Embryonic facial prominence (tissue), 1 donor: ENCODE measurements around the gene SPEM3.
A peak's percentile ranks its signal among the peaks of the same experiment; 100 is the strongest.

Experiments
- DNase-seq: peaks from one replicate; pipeline ENCODE4 v3.0.0-alpha.2; 2016; ENCODE audit errors: extremely low spot score

SPEM3 gene

DNA sequence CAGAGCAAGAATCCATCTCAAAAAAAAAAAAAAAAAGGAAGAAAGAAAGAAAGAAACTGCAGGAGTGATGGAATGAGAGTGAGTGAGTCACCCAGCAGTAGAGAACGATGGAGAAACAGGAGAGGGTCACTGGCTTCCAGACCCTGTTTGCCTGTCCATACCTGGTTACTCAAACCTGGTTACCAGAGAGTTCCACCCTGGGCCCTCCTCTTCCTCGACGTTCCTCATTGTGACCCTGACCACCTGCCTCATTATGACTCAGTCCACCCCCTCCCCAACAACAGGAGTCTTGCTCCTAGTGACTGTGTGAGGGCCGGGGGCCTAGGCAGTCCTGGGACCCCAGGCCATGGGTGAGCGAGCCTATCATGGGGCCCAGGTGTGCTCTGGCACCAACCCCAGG is at the start of gene SPEM3:
TSS of gene SPEM3 (plus strand) at position 301 of the 400 bp plus-strand sequence. CDS start at position 347, 46 bp downstream.
- no peak for DNase-seq

DNA sequence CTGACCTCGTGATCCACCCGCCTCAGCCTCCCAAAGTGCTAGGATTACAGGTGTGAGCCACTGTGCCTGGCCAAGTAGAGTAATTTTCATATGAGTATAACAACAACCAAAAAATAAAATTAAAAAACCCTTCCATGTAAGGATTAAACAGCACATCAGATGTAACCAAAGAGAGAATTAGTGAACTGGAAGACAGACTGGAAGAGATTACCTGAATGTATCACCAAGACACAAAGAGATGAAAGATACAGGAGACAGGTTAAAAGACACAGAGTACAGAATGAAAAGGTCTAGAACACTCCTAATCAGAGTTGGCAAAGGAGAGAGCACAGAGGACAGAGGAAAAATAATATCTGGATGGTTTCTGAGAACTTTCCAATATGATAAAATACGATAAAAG is 49.5 kb upstream of the SPEM3 start:
- no peak for DNase-seq

DNA sequence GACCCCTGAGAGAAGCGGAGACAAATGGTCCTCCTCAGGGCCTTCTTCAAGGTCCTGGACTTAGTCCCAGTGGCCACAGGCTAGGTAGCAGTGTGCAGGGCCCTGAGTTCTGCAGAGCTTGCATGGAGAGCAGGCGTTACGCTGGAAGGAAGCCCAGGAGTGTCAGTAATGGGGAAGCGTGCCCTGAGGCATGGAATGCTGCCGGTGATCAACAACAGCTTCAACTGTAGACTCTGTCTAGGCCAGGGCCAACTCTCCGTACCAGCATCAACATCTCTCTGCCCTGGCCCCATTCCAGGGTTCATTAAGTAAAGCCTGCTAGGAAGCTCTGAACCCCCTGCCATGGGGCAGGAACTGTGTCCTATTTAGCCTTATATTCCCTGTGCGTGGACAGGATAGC is 48.3 kb upstream of the SPEM3 start:
- no peak for DNase-seq

DNA sequence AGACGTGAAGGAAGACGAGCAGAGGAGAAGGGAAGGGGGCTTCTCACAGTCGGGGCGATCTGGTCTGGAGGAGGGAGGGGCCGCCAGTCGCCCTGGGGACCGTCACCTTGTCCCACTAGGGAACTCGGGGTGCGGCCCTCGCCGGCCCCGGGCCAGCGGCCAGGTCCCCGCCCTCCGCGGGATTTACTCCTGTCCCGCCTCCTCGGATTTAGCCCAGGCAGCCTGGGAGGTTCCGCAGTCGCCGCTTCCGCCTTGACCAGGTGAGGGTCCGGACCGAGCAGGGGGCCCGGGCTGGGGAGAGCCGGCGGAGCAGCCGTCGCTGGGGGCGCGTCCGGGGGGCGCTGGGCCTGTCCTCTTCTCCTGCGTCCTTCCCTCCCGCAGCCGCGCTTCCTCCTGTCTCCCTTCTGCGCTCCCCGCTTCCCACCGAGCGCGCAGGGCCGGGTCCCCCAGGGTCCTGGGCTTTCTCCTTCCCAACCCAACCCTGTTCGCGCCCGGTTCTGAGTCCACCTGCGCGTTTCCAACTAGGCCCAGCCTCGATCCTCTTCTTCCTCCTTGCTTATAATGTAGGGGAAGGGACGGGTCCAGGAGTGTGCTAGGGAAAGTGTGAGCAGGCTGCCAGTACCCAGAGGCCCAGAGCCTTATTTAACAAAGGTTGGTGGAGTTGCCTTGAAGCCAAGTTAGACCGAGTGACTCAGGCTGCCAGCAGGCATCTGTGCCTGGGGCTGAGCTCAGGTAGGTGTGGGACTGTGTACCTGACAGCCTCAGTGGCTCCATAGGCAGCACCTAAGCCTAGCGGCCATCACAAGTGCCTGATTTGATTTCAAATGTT is 47.6 kb upstream of the SPEM3 start, which contains the start of gene TNK1:
TSS of gene TNK1 (plus strand) at position 235 of the 829 bp plus-strand sequence. CDS start 1,838 bp downstream, outside the sequence.
- DNase-seq = no peak

DNA sequence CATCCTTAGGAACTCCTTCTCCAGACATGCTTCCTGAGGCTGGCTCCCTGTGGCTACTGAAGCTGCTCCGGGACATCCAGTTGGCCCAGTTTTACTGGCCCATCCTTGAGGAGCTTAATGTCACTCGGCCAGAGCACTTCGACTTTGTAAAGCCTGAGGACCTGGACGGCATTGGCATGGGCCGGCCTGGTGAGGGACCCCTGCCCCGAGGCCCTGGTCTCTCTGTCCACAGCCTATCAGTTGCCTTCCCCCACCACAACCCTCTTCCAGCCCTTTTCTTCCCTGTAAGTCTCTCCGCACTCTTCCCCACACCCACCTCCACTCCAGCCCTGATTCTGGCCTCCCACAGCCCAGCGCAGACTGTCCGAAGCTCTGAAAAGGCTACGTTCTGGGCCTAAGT is 45.8 kb upstream of the SPEM3 start:
- DNase-seq = no peak

DNA sequence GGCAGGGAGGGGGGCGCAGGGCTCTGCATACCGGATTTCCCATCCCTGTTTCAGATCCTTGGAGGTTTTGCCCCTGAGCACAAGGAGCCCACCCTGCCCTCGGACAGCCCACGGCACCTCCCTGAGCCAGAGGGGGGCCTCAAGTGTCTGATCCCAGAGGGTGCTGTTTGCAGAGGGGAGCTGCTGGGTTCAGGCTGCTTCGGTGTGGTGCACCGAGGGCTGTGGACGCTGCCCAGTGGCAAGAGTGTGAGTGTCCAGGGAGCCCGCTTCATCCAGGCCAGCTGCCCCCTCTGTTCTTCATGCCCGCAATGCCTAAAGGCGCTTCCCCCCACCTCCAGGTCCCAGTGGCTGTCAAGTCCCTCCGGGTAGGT is 45.3 kb upstream of the SPEM3 start:
- DNase-seq = no peak

DNA sequence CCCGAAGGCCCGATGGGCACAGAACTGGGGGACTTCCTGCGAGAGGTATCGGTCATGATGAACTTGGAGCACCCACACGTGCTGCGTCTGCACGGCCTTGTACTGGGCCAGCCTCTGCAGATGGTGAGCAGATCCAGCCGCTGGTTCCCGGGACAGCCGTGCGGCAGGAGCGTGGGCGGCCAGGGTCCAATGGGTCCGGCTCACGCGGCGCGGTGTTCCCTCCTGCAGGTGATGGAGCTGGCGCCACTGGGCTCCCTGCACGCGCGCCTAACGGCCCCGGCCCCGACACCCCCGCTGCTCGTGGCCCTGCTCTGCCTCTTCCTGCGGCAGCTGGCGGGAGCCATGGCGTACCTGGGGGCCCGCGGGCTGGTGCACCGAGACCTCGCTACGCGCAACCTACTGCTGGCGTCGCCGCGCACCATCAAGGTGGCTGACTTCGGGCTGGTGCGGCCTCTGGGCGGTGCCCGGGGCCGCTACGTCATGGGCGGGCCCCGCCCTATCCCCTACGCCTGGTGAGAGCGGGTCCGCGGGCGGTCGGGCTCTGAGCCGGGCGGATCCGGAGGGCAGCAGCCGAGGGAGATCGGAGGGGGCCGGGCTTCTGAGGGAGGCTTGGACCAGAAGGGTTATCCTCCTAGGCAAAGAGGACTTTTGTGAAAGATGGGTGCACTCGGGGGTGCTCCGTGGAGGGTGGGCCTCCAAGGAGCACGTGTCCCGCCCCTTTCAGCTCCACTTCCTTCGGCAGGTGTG is 44.7 kb upstream of the SPEM3 start:
- no peak for DNase-seq

DNA sequence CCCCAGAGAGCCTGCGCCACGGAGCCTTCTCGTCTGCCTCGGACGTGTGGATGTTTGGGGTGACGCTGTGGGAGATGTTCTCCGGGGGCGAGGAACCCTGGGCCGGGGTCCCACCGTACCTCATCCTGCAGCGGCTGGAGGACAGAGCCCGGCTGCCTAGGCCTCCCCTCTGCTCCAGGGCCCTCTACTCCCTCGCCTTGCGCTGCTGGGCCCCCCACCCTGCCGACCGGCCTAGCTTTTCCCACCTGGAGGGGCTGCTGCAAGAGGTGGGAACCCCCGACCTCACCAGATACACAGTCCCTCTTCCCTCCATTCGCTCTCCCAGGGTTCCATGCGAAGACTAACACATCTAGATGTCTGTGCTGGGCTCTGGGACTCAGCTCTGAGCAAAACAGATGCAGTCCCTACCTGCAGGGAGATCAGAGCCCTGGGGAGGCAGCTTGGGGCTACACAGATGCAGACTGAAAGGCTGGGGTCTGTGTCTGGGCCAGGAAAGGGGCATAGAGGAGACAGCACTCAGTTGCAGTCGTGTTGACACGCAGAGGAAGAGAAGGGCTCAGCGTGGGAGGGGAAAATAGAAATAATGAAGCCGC is 44.1 kb upstream of the SPEM3 start:
- no peak for DNase-seq

DNA sequence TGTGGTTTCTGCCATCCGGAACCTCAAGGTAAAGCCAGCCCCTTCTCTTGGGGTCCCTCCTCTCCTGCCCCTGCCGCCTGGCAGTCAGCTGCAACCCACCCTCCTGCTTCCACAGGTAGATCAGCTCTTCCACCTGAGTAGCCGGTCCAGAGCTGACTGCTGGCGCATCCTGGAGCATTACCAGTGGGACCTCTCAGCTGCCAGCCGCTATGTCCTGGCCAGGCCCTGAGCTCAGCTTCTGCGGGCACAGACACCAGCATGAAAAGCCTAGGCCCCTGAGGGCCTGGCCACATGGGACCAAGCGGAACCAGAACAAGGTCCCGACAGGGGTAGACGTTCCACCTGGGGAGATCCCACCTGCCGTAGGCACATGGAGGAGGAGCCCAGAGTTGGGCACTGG is 39.8 kb upstream of the SPEM3 start:
- no peak for DNase-seq

DNA sequence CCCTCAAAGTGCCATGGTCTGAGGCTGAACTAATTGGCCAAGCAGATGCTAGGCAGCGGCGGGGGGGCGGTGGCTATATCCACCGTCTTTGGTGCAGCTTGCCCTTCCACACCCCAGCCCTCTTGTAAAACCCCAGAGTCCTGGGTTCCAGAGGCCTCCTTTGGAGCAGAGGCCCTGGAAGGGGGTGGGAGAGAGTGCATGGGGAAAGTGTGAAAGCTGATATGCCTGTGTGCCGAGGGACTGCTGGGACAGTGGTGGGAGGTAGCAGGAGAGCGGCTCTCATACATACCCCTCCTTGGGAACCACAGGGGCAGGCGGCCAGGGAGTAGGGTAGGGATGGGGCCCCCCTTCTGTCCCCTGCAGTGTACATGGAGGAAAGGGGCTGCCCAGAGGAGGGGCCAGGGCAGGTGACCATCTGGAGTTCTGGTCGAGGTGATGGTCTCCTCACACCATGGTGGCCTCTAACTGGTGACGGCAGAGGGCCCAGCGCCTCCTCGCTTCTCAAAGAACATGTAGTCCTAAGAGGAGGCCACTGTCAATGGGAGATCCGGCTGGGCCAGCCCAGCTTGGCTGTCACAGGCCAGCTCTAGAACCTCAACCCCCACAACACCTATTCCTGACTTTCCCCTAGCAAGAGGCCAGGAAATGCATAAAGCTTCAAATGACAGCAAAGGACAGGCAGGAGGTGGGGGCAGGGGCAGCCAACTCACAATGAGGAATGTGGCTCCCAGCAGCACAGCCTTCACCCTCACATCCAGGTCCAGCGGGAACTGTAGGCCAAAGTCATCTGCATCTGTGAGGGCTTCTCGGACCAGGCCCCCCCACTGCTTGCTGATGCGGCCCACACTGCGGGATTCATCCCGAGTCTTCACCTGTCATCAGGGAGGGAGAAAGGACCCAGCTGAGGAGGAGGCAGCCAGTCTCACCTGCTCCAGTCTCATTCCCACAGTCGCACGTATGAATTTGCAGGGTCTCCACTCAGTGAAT is 38.4 kb upstream of the SPEM3 start:
- no peak for DNase-seq

DNA sequence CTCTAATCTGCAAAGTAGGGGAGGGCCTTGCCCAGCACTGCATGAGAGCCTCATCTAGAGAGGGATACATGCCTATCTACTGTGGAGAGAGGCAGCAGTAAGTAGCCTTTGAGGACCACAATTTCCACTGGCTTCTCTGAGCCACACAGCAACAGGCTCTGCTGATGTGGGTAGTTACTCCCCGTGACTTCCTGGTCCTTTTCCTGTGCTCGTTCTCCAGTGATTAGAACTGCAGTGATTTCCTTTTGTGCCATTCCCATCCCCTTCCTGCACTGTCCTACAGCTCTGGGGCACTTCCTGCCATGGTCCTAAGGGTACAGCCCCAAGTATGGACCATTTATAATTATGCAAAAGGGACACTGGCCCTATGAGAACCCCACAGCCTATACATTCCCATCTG is 37.4 kb upstream of the SPEM3 start:
- DNase-seq = no peak

DNA sequence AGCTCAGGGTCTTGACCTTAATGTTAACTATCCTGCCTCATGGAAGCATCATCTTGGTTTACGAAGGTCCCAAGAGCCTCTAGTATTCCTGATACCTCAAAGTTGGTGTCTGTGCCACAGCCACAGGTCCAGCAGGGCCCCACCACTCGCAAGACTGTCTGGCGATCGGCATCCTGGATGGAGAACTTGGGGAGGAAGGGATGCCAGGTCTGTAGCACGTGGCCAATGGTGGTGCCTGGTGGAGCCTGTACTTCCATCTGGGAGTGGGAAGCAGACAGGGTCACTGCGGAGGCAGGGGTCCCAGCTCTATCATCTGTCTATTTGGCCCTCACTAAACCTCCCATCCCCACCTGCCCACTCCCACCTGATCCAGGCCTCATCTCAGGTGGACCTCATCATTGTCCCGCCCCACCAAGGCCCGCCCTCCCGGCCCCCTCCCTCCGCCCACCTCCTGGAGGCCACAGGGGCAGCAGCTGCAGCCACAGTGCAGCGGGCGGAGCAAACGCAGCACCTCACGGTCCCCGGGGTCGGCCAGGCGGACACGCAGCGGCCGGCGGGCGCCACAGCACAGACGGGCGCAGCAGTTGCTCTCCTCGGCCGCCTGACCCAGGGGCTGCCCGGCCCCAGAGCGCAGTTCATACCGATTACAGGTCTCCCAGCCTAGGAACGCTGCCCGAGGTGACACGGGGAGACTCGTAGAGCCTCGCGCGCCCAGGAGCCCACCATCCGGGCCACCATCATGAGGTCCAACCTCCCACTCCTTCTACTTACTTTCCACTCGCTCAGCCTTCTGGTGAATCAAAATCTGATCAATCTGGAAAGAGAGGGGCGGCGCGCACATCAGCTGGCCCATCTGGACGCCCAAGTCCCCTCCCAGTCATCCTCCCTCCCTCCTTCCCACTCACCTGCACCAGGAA is 35.7 kb upstream of the SPEM3 start:
- DNase-seq = no peak

DNA sequence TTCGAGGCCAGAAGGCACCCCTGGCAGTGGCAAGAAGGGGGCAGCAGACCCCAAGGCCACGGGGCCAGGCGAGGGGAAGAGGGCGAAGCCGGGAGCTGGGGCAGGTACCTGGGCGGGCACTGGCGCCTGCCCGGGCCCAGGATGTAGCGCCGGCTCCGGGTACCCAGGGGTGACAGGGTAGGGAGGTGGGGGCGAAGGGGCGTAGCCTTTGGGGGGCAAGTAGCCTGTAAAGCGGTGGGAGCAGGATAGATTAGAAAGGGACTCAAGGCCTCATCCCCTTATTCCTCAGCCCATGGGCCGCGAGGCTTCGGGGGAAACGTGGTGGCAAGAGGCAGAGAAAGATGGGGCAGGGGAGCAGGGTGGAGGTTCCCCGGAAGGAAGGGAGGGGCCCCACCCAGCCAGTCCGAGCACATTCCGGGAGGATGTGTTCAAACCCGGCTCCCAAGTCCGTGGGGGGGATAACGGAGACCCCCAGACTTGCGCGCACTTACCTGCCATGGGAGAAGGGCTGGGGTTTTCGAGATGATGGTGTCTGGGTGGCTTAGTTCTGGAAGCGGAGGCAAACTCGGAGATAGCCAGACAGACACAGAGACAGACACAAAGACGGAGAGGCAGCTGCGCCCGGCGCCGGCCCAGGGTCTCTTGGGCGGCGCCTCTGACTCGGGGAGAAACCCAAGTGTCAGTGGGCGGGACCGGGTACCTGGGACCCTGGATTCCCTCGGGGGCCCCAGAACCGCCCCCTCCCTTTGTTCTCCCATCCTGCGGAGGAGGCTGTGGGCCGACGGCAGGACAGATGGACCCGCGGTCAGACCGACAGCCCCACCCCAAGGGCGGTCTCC is 34.8 kb upstream of the SPEM3 start:
- DNase-seq = no peak

DNA sequence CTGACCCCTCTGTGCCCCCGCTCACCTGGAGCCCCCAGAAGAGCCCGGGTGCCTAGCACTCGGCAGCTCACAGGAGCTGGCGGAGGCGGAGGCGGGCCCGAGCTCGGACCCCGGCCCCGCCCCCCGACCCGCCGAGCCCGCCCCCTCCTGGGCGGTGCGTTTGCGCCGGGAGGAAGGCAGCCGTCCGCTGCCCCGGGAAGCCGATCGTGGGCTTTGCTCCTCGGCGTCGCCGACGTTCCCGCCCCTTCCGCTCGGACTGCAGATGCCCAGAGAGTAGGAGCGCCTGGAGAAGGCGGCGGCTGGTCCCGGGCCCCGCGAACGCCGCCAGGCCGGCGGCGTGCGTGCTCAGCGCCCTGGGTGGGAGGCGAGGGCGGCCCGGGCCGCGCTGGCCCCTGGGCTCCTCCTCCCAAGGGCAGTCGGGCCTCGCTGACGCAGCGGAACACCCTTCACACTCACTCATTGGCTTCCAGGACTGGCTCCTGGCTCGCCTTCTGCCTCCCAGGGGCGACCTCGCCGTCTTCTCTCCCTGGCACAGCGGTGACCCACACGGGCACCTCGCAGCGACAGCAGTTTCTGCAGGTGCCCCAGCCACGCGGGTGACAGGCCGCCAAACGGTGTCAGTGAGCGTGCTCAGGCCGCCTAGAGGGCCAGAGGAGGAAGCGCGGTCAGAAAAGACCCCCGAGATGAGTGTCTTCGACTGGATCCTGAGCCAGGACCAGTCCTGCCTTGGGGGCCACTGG is 34.0 kb upstream of the SPEM3 start, which contains the start of gene PLSCR3:
TSS of gene PLSCR3 (minus strand) at position 74 of the 740 bp plus-strand sequence. CDS start 415 bp downstream, outside the sequence.
- DNase-seq = peak; percentile 39

DNA sequence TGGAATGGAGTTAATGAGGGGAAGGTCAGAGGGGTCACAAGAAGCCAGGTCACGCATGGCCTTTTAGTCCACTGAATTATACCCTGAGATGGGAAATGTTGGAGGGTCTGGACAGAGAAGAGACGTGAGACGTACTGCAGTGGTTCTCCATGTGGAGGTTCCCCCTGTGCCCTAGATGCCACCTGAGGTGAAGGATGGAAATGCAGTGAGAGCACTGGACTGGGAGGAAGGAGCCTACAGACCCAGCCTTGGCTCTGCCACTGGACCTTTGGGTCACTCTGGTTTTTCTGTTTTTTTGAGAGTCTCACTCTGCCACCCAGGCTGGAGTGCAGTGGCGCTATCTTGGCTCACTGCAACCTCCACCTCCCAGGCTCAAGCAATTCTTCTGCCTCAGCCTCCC is 32.5 kb upstream of the SPEM3 start:
- no peak for DNase-seq

DNA sequence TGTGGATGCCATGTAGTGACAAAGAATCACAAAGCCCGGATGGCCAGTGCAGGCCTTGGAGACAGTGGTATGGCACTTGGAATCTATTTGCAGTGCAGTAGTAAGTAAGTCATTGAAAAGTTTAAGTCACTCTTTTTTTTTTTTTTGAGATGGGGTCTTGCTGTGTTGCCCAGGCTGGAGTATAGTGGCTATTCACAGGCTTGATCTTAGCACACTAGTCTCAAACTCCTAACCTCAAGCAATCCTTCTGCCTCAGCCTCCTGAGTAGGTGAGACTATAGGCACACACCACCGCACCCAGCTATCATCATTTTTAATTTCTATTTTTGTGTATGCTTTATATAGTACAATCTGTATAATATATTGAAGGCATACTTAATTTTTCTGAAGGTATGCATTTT is 30.0 kb upstream of the SPEM3 start:
- no peak for DNase-seq

DNA sequence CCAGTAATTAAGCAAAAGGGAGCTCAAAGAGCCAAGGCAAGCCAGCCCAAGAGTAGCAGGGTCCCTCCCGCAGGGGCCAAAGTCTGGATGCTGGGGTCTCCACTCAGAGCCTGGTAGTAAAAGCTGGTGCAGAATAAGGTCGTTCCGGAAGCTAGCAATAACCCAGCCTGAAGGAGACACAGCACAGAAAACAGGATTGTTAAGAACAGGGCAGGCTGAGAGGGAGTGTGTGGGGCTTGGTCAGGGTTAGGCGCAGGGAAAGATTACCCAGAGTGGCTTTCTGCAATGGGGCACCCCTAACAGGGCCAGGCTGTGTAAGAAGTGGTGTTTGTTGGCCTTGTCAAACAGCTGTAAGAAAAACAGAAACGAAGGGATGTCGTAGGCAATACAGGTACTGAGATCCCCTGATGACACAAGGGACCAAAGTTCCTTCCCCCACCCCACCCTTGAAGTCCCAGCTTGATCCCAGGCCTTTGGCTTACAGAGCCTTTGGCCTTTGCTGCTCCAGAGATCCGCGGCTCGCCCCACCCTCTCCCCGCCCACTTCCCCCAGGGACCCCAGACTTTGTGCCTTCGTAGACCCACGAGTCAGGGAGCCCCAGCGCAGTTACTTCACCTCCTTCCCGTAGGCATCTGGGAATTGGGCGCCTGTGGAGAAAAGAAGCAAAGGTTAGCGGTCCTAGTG is 25.5 kb upstream of the SPEM3 start:
- DNase-seq = no peak

DNA sequence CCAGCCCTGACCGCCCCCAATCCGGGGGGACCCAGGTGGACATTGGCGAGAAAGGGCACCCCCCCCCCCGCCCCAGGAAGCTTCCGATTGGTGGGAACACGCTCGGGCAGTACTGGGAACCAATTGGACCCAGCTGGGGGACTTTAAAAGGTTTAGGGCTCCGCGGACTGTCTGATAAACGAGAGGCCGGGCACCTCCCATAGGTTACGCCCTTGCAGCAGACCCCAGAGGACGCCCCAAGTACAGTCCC is 25.0 kb upstream of the SPEM3 start:
- DNase-seq = no peak
